Measurements from ENCODE around the gene PNMA6E.

PNMA6E gene

DNA sequence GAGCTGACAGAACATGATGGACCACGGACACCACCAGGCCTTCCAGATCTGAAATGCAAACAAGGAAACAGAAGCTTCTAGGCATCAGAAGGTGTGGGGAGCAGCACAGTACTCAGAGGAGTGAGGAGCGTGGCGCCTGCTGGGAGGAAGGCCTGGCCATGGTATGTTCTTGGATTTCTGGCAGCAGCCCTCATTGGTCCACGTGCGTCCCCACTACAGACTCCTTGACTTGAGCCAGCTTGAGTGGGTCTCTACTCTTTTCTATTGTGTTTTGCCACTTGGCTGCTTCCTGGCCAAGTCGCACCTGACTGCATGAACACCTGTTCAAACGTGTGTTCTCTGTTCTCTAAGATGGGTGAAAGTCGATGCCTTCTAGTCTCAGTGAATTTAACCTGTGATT is 49.2 kb downstream of the PNMA6E start:
- TF ChIP-seq EZH2 (IDR thresholded peaks at IDR 0.05) (no peak), POLR2AphosphoS5 (IDR thresholded peaks at IDR 0.05; ENCODE audit: borderline replicate concordance, low read depth, low read length) (no peak), FOXP2 (optimal IDR thresholded peaks at IDR 0.05; ENCODE audit: control extremely low read depth, extremely low read length, insufficient read depth) (no peak)
- Histone ChIP-seq H3K4me3 (no peak overlapping the region), H3K9ac (ENCODE audit: insufficient read length) (no peak overlapping the region), H3K9me3 (ENCODE audit: low read depth, low read length) (no peaks in the 10 kb centered on the region), H3K27ac (no peak overlapping the region), H3K36me3 (ENCODE audit: insufficient read depth, low read length) (peaks cover 19% of the 10 kb centered on the region; the same call in 1 of the 2 replicates)
- DNase-seq (ENCODE audit: low read depth, low spot score): no peak

DNA sequence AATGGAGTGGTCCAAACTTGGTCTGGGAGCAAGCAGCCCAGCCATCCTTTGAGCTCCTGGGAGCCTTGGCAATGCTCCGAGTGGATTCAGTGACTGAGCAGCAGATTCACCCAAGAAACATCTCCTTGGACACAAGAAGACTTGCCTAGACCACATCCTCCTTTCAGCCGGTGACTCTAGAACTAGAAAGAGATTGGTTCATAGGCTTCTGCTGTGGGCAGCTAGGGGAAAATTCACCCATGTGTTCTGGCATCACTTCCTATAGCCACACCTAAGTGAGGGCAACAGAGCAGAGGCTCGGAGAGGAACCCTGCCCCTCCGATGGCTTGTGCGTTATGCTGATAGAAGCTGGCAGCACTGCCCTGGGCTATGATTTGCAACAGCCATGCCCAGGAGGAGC is 51.2 kb downstream of the PNMA6E start:
- H3K4me3 ChIP-seq: no peak overlapping the region
- H3K36me3 ChIP-seq (ENCODE audit: insufficient read depth, low read length): peaks cover 35% of the 10 kb centered on the region; the same call in 1 of the 2 replicates
- TF ChIP-seq EZH2 (IDR thresholded peaks at IDR 0.05) (no peak), FOXP2 (optimal IDR thresholded peaks at IDR 0.05; ENCODE audit: control extremely low read depth, extremely low read length, insufficient read depth) (no peak), POLR2AphosphoS5 (IDR thresholded peaks at IDR 0.05; ENCODE audit: borderline replicate concordance, low read depth, low read length) (no peak)
- DNase-seq (ENCODE audit: low read depth, low spot score): no peak
- H3K9ac ChIP-seq (ENCODE audit: insufficient read length): no peak overlapping the region
- no peaks in the 10 kb centered on the region for H3K9me3 ChIP-seq (ENCODE audit: low read depth, low read length)
- H3K27ac ChIP-seq: no peak overlapping the region

DNA sequence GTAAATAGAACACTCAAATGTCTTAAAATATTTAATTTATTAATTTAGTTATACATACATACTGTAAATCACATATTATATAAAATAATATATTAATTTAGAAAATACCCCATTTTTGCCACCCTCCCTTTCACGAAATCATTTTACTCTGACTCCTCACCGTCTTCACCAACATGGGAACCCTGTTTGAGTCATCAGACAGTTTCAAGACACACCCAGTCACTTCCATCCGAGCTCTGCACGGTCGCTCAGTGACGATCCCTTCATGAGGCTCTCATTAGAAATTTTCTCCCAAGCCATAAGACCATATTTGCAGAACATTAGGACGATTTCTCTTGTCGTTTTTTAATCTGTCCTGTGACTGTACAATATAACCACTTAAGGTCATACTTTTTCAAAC is 52.7 kb downstream of the PNMA6E start:
- H3K9me3 ChIP-seq (ENCODE audit: low read depth, low read length): no peaks in the 10 kb centered on the region
- no peak overlapping the region for H3K9ac ChIP-seq (ENCODE audit: insufficient read length)
- TF ChIP-seq POLR2AphosphoS5 (IDR thresholded peaks at IDR 0.05; ENCODE audit: borderline replicate concordance, low read depth, low read length) (no peak), FOXP2 (optimal IDR thresholded peaks at IDR 0.05; ENCODE audit: control extremely low read depth, extremely low read length, insufficient read depth) (no peak), EZH2 (IDR thresholded peaks at IDR 0.05) (no peak)
- peaks cover 49% of the 10 kb centered on the region; the same call in 1 of the 2 replicates for H3K36me3 ChIP-seq (ENCODE audit: insufficient read depth, low read length)
- no peak for DNase-seq (ENCODE audit: low read depth, low spot score)
- H3K4me3 ChIP-seq: no peak overlapping the region
- no peak overlapping the region for H3K27ac ChIP-seq

DNA sequence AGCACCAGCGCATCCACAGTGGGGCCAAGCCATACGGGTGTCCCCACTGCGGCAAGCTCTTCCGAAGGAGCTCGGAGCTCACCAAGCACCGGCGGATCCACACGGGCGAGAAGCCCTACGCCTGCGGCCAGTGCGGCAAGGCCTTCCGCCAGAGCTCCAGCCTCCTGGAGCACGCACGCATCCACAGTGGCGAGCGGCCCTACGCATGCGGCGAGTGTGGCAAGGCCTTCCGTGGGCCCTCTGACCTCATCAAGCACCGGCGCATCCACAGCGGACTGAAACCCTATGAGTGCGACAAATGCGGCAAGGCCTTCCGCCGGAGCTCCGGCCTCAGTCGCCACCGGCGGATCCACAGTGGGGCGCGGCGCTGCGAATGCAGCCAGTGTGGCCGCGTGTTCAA is 53.6 kb downstream of the PNMA6E start:
- H3K9me3 ChIP-seq (ENCODE audit: low read depth, low read length): no peaks in the 10 kb centered on the region
- no peak overlapping the region for H3K27ac ChIP-seq
- no peak overlapping the region for H3K9ac ChIP-seq (ENCODE audit: insufficient read length)
- H3K36me3 ChIP-seq (ENCODE audit: insufficient read depth, low read length): peaks cover 49% of the 10 kb centered on the region; the same call in 1 of the 2 replicates
- H3K4me3 ChIP-seq: no peak overlapping the region
- TF ChIP-seq EZH2 (IDR thresholded peaks at IDR 0.05): no peak
- TF ChIP-seq FOXP2 (optimal IDR thresholded peaks at IDR 0.05; ENCODE audit: control extremely low read depth, extremely low read length, insufficient read depth): no peak
- TF ChIP-seq POLR2AphosphoS5 (IDR thresholded peaks at IDR 0.05; ENCODE audit: borderline replicate concordance, low read depth, low read length): no peak
- no peak for DNase-seq (ENCODE audit: low read depth, low spot score)

All from SK-N-MC (cell line).